Duodenal mucosa (tissue), 2 donors: ENCODE data around the gene CSPG4.
"Not testable (repeated sequence)": the region's sequence is repeated elsewhere in the genome, so short reads cannot be mapped to it uniquely, and the experiment has no call there.

ENCODE experiments used
- H3K27ac ChIP-seq: one replicate; pipeline ENCODE4 v1.7.0; 2013; ENCODE audit warnings: low read depth, low read length
- H3K27me3 ChIP-seq, 2 donors: one replicate each; pipeline ENCODE4 v1.7.0; 2013; ENCODE audit warnings: low read length in 2 of 2, control low read depth in 1 of 2; ENCODE audit not compliant: insufficient read depth in 2 of 2, control insufficient read depth in 1 of 2
- H3K36me3 ChIP-seq, 2 donors: one replicate each; pipeline ENCODE4 v1.7.0; 2013; ENCODE audit warnings: low read length in 2 of 2, control low read depth in 1 of 2; ENCODE audit not compliant: insufficient read depth in 2 of 2, control insufficient read depth in 1 of 2
- H3K4me1 ChIP-seq, 2 donors: one replicate each; pipeline ENCODE4 v1.7.0; 2013; ENCODE audit warnings: low read length in 2 of 2, control low read depth in 1 of 2; ENCODE audit not compliant: insufficient read depth in 2 of 2, control insufficient read depth in 1 of 2
- H3K4me3 ChIP-seq, 2 donors: one replicate each; pipeline ENCODE4 v1.7.0; 2013; ENCODE audit warnings: low read length in 2 of 2, low read depth in 1 of 2
- H3K9ac ChIP-seq, 2 donors: one replicate each; pipeline ENCODE4 v1.7.0; 2013; ENCODE audit warnings: low read length in 2 of 2, low read depth in 1 of 2
- H3K9me3 ChIP-seq, 2 donors: one replicate each; pipeline ENCODE4 v1.7.0; 2013; ENCODE audit warnings: low read length in 2 of 2, control low read depth in 1 of 2; ENCODE audit not compliant: control insufficient read depth in 1 of 2

Gene CSPG4

DNA sequence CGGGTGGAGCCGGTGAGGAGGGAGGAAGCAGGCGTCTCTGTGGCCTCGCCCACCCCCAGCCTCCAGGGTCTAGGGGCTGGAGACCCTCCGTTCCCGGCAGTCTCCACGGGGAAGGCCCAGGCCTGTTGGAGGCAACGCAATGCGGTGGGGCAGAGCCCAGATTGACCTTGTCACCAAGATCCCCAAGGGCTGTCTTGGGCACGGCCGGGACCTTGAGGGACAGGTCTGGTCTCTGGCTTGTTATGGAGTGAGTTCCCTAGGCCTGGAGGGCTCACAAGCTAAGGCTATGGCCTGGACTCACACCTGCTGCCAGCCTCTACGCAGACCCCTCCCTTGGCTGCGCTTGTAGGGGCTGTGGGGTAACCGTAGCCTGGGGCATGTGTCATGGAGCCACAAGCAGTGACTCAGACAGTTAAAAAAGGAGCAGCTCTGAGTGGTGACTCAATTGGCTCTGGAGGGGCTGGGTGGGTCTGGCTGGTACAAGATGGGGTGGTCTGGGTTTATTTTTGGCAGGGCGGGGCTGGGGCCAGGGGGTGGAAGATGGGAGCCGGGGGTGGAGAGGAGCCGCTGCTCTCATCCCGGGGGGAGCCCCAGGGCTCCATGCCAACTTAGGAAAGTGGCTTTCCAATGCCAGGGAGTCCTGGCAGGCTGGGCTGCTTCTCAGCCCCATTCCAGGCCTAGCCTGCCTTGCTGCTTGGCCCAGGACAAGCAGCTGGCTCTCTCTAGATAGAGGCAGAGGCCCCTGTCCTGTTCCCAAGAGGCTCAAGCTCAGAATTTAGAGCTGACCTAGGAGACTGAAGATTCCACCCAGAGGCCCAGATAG is 9.0 kb downstream of the CSPG4 start:
- H3K27me3 ChIP-seq, H3K4me1 ChIP-seq, H3K27ac ChIP-seq, H3K36me3 ChIP-seq, H3K4me3 ChIP-seq, H3K9ac ChIP-seq, H3K9me3 ChIP-seq: not testable (repeated sequence)

- Histone ChIP-seq H3K9ac (no peak overlapping the region), H3K4me1 (no peaks in the 10 kb centered on the region), H3K9me3 (no peaks in the 10 kb centered on the region), H3K27me3 (no peaks in the 10 kb centered on the region), H3K4me3 (no peak overlapping the region), H3K36me3 (no peaks in the 10 kb centered on the region), H3K27ac (no peak overlapping the region)
These were observed 10.2 kb downstream of the CSPG4 start for GRCh38 chr15:75702436-75702835.

- H3K4me1 ChIP-seq, H3K4me3 ChIP-seq, H3K27me3 ChIP-seq, H3K9me3 ChIP-seq, H3K27ac ChIP-seq, H3K9ac ChIP-seq, H3K36me3 ChIP-seq: not testable (repeated sequence)
These were observed 11.3 kb downstream of the CSPG4 start for GRCh38 chr15:75701071-75702003.

GRCh38 chr15:75699961-75700874 is 12.4 kb downstream of the CSPG4 start:
- H3K4me3 ChIP-seq, H3K4me1 ChIP-seq, H3K9me3 ChIP-seq, H3K9ac ChIP-seq, H3K36me3 ChIP-seq, H3K27me3 ChIP-seq: not testable (repeated sequence)
- peak overlapping the region; percentile 20 for H3K27ac ChIP-seq

GRCh38 chr15:75699517-75699916 is 13.1 kb downstream of the CSPG4 start:
- peaks cover 9 to 11% of the 10 kb centered on the region in 2 donors for H3K4me1 ChIP-seq

GRCh38 chr15:75697974-75698747 is 14.5 kb downstream of the CSPG4 start:
- Histone ChIP-seq H3K27ac (peak overlapping the region; percentile 10), H3K4me1 (peaks cover 22 to 24% of the 10 kb centered on the region in 2 donors)
- not testable (repeated sequence) for H3K36me3 ChIP-seq, H3K9ac ChIP-seq, H3K4me3 ChIP-seq, H3K9me3 ChIP-seq, H3K27me3 ChIP-seq

More at GRCh38 chr15:75699517-75699916, 13.1 kb downstream of the CSPG4 start:
- H3K27me3 ChIP-seq, H3K9ac ChIP-seq, H3K36me3 ChIP-seq, H3K9me3 ChIP-seq, H3K4me3 ChIP-seq: not testable (repeated sequence)
- H3K27ac ChIP-seq: peak overlapping the region; percentile 20

GRCh38 chr15:75697523-75697922 is 15.1 kb downstream of the CSPG4 start:
- Histone ChIP-seq H3K36me3 (no peaks in the 10 kb centered on the region), H3K27me3 (no peaks in the 10 kb centered on the region), H3K4me3 (no peak overlapping the region), H3K4me1 (peaks cover 23 to 24% of the 10 kb centered on the region in 2 donors), H3K9ac (no peak overlapping the region), H3K9me3 (no peaks in the 10 kb centered on the region), H3K27ac (no peak overlapping the region)

DNA sequence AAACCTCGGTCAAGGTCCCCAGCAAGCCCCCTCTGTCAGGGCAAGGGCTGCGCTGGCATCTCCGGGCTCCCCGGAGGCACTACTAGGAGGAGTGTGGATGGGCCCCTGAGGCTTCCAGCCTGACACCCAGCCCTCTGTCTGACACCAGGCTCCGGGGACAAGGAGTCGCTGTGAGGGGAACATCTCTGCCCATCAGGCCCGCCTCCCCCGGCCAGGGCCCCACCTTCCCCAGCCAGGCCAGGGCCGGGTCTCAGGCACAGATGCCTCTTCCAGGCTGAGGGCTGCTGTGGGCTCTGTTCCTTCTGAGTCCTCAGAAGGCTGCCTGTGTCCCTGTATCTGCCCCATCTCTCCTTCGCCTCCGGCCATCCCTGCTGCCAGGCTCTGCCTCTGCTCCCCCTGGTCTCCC is 15.8 kb downstream of the CSPG4 start:
- Histone ChIP-seq H3K27ac (peak overlapping the region; percentile 20), H3K4me3 (no peak overlapping the region), H3K9ac (no peak overlapping the region), H3K9me3 (no peaks in the 10 kb centered on the region), H3K4me1 (peaks cover 23 to 24% of the 10 kb centered on the region in 2 donors), H3K36me3 (no peaks in the 10 kb centered on the region), H3K27me3 (no peaks in the 10 kb centered on the region)

DNA sequence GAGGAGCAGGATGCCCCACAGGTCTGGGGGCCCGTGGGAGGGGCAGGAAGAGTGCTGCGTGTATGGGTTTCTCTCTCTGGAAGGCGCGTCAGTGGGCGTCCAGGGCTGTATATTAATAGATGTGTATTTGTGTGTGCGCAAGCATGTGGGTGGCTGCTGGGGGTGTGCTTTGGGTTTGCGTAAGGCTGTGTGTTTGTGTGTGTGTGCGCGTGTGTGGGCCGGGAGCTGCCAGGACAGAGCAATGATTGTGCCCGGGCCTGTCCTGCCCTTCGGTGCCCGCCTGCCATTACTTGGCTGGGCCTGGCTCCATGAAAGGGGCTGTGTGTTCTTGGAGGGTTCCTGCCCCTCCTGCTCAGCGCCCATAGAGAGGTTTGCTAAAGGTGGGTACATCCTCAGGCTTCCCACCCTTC is 16.3 kb downstream of the CSPG4 start:
- H3K9me3 ChIP-seq: no peaks in the 10 kb centered on the region
- H3K27ac ChIP-seq: peak overlapping the region; percentile 20
- H3K36me3 ChIP-seq: no peaks in the 10 kb centered on the region
- H3K9ac ChIP-seq: no peak overlapping the region
- H3K4me3 ChIP-seq: no peak overlapping the region
- no peaks in the 10 kb centered on the region for H3K27me3 ChIP-seq
- peaks cover 23 to 24% of the 10 kb centered on the region in 2 donors for H3K4me1 ChIP-seq
